MM.1S (cell line): ENCODE results near the gene CRYM.

Experiments used
- EZH2 ChIP-seq: fragments of 300-600 bp; sonication (generic); optimal IDR thresholded peaks from 2 replicates; pipeline ENCODE3; 2017; ENCODE audit warnings: low read depth, mild to moderate bottlenecking, antibody characterized with exemption, low read length, mixed read lengths
- EZH2phosphoT487 ChIP-seq: fragments of 300-600 bp; sonication (generic); IDR thresholded peaks from 2 replicates; pipeline ENCODE4 v1.6.1; 2018; ENCODE audit warnings: antibody characterized with exemption, low read length
- TF ChIP-seq, protein P1 (sequence below): fragments of 300-600 bp; sonication (generic); IDR thresholded peaks from 2 replicates; pipeline ENCODE4 v1.5.1; 2016; ENCODE audit warnings: antibody characterized with exemption, low read length, mixed read lengths

DNA sequence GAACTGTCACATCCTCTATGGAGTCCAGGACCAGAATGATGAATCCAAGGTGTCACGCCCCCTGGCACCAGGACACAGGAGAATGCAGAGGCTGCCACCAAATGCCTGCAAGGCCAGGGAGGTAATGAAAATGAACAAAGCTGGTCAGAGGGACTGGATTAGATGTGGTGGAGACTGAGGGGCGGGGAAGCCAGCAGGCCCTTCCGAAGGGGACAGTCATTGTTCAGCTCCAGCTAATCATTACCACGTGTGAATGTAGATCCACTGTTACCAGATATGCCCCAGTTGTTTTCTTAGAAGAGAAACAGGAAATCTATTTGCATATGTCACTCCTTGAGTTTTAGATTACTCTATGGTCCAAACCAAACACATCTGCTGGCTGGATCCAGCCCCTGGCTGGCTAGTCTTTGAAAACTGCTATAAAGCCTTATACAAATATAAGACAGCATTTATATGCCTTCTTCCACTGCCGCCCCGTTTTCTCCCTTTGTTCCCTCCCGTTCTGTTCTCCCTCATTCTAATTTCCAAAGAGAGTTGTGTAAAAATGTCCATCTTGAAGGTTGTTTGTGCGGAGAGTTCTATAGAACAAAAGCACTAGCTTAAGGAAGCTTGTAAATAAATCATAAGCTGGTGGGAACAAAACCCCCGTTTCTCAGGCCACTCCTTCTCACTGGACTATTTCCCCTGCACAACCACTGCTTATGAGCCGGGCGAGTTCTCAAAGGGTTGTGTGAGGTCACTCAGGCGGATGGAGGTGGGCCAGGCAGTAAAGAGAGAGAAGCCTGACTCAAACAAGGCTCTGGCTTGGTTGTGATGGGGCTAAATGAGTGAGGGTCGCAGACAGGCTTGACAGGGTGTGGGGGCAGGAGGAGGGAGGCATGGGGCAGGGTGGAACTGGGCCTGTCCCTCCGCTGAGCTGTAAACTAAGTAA is 14.2 kb downstream of the CRYM start:
- TF ChIP-seq, protein P1, sequence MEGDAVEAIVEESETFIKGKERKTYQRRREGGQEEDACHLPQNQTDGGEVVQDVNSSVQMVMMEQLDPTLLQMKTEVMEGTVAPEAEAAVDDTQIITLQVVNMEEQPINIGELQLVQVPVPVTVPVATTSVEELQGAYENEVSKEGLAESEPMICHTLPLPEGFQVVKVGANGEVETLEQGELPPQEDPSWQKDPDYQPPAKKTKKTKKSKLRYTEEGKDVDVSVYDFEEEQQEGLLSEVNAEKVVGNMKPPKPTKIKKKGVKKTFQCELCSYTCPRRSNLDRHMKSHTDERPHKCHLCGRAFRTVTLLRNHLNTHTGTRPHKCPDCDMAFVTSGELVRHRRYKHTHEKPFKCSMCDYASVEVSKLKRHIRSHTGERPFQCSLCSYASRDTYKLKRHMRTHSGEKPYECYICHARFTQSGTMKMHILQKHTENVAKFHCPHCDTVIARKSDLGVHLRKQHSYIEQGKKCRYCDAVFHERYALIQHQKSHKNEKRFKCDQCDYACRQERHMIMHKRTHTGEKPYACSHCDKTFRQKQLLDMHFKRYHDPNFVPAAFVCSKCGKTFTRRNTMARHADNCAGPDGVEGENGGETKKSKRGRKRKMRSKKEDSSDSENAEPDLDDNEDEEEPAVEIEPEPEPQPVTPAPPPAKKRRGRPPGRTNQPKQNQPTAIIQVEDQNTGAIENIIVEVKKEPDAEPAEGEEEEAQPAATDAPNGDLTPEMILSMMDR, result no peak
- no peak for TF ChIP-seq EZH2phosphoT487
- TF ChIP-seq EZH2, result no peak
